Measurements from ENCODE around the gene PGLYRP2. TPM values are rescaled to one million over a fixed set of nuclear protein-coding genes. Genes with fewer than 3 reads are reported as not detected.
A peak's percentile ranks its signal among the peaks of the same experiment; 100 is the strongest.
"Not testable (repeated sequence)": the region's sequence is repeated elsewhere in the genome, so short reads cannot be mapped to it uniquely, and the experiment has no call there.

PGLYRP2 gene
- total RNA-seq, 1 experiment from 2014 or later, result 0.17 TPM

DNA sequence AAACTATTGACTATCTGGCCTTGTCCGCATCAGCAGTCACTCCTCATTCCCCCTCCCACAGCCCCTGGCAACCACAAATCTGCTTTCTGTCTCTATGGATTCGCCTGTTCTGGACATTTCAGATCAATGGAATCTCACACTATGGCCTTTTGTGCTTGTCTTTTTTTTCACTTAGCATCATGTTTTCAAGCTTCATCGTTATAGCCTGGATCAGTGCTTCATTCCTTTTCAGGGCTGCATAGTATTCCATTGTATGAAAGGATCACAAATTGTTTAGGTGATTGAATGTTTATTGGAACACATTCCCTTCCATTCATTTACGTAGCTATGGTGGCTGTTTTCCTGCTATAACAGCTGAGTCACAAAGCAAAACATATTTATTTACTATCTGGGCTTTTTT lies 7.7 kb upstream of the PGLYRP2 start:
- no peak for DNase-seq (ENCODE audit: low read depth)

GRCh38 chr19:15485768-15486167 lies 6.5 kb upstream of the PGLYRP2 start:
- not testable (repeated sequence) for DNase-seq (ENCODE audit: low read depth)

- DNase-seq (ENCODE audit: low read depth), result not testable (repeated sequence)
Measured at GRCh38 chr19:15480996-15481395, 1.7 kb upstream of the PGLYRP2 start.

- DNase-seq (ENCODE audit: low read depth), result no peak
Measured at GRCh38 chr19:15476325-15476724, 3.0 kb downstream of the PGLYRP2 start.

DNA sequence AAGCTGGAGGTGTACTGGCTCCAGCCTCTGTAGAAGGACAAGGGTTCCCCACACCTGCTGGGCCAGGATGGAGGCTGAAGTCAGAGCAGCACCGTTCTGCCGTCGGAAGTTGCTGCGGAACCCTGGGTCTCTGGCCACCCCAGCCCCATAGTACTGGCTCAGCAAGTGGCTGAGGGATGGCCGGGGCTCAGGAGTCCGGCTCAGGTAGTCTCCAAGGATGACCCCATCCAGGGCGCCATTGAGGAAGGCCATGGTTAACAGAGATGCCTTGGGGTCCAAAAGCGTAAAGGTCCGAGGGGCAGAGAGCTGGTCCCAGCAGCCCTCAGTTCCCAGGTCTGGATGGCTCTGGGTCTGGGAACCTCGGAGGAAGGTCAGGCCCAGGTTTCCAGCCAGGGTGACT lies 3.7 kb downstream of the PGLYRP2 start:
- no peak for DNase-seq (ENCODE audit: low read depth)

DNA sequence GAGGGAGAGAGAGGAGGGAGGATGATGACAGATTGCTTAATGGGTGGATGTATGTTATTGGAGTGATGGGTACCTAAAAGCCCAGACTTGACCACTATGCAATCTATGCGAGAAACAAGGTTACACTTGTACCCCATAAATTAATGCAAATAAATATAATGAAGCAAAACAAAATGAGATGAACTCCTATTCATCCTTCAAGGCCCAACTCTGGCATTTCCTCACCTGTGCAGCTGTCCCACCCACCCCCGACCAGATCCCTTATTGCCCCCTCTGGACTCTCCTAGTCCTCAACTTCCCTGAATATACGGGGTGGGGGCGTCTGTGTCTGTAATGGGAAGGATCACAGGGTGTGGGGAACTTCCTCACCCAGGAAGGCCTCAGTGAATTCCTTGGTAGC lies 4.1 kb downstream of the PGLYRP2 start:
- no peak for DNase-seq (ENCODE audit: low read depth)

DNA sequence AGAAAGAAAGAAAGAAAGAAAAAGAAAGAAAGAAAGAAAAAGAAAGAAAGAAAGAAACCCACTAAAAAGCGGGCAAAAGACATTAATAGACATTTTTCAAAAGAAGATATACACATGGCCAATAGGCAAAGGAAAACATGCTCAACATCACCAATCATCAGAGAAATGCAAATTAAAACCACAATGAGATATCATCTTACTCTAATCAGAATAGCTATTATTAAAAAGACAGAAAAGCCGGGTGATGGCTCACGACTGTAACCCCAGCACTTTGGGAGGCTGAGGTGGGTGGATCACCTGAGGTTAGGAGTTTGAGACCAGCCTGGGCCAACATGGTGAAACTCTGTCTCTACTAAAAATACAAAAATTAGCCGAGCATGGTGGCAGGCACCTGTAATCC lies 5.5 kb downstream of the PGLYRP2 start:
- DNase-seq (ENCODE audit: low read depth), result not testable (repeated sequence)

- DNase-seq (ENCODE audit: low read depth), result no peak
Measured at GRCh38 chr19:15471639-15472101, 7.6 kb downstream of the PGLYRP2 start.

DNA sequence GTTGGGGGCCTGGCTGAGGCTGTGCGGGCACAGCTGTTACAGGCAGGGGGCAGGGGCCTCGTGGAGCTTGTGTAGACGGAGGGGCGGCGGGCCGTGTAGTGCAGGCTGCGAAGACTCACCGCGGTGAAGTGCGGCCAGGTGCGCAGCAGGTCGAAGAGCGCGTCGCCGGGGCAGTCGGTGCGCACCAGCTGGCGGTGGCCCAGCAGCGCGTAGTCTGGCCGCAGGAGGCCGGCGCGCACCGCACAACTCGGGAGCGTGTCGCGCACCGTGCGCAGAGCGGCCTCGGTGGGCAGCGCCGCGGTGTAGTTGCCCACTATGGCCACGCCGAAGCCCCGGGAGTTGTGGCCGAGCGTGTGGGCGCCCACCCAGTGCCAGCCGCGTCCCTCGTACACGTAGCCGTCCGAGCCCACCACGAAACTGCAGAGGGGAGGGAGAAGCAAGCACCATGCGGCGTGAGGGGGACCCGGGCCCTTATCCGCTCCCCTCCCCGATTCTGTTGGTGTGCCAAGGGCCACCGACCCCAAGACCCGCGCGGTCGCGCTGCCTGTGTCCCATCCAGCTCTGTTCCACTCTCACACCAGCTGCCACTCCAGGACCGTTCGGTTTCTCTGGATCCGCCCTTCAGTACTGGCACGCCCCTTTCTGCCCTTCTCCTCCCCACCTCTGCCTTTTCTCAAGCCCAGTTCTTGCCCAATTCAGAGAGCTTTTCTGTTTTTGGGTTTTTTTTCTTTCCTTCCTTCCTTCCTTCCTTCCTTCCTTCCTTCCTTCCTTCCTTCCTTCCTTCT lies 9.6 kb downstream of the PGLYRP2 start:
- no peak for DNase-seq (ENCODE audit: low read depth)

GRCh38 chr19:15468675-15469512 lies 10.4 kb downstream of the PGLYRP2 start:
- DNase-seq (ENCODE audit: low read depth), result no peak

DNA sequence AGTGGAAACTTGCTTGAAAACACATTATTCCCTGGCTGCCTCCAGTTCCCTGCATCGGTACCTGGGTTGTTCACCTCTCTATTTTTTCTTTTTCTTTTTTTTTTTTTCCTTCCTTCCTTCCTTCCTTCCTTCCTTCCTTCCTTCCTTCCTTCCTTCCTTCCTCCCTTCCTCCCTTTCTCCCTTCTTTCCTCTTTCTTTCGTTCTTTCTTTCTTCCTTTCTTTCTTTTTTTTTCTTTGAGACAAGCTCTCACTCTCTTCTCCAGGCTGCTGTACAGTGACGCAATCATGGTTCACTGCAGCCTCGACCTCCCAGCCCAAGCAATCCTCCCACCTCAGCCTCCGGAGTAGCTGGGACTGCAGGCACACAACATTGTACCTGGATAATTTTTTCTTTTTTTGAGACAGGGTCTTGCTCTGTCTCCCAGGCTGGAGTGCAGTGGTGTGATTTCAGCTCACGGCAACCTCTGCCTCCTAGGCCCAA lies 11.5 kb downstream of the PGLYRP2 start:
- no peak for DNase-seq (ENCODE audit: low read depth)

DNA sequence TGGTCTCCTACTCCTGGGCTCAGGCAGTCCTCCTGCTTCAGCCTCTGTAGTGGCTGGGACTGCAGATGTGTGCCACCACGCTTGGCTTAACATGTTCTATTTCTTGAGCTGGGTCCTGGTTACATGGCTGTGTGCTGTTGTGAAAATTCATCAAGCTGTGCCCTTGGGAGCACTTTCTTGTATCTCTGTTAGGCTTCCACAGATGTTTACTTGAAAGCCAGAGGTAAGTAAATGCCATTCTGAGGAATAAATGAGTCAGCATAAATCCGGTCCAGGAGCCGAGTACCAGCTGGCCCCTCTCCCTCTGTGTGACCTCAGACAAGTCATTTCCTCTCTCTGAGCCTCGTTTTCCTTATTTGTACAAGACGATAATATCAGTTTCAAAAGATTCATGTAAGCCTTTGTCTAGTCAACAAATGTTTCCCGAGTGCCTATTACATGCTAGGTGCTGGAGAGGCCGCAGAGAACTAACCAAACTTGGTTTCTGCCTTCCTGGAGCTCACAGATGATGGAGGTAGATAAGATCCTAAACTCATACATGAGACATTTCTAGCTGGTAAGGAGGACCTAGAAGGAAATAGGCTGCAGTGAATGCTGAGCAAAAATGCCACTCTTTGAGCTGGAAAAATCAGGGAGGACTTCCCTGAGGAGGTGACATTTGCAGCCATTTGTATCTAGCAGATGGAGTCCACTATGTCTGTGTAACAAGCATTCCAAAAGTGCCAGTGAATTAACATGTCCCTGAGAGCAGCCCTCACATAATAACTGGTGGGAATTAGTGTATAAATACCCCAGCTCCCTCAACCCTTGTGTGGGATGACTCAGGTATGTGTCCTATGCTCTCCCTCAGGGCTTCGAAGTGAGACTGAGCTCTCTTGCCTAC lies 12.2 kb downstream of the PGLYRP2 start:
- peak; percentile 72 for DNase-seq (ENCODE audit: low read depth)

- no peak for DNase-seq (ENCODE audit: low read depth)
Measured at GRCh38 chr19:15464394-15465385, 14.6 kb downstream of the PGLYRP2 start, which contains the start of gene RASAL3. Gene RASAL3 (minus strand): TSS chr19:15464544. CDS start chr19:15464358, 186 bp downstream.

DNA sequence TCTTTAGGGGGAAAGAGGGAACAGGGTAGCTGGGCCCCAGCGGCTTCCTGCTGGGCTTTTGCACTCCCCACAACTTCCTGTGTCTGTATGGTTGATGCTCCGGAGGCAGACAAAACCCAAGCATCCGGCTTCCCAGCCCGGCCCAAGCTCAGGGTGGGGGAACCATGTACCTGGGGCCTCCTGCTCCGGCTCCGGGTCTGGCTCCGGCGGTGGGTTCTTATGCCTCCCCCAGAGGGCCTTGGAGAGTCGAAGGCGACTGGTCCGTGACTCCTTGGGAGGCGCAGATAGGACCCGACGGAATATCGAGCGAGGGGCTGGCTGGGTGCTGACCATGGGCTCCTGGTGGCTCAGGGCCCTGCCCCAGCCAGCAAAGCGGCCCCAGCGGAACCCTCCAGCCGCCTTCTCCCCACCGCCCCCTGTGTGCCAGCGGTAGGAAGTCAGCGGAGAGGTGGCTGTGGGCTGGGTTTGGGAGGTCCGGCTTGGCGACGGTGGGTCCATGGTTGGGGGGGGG lies 15.4 kb downstream of the PGLYRP2 start:
- no peak for DNase-seq (ENCODE audit: low read depth)

DNA sequence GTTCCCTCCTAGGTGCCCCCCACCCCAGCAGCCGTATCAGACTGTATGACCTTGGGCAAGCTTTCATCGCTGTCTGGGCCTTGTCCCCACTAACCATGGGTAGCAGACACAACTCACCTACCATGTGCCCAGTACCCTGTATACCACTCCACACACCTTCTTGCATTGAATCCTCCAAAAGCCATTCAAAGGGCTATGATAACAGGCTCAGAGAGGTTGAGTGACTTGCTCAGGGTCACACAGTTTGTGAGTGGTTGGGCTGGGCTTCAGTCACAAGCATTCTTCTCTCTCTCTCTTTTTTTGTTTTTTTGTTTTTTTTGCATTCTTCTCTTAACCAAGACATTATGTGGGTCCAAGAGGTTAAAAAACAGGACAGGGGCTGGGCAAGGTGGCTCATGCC lies 17.6 kb downstream of the PGLYRP2 start:
- no peak for DNase-seq (ENCODE audit: low read depth)

GRCh38 chr19:15457701-15458484 lies 21.4 kb downstream of the PGLYRP2 start:
- DNase-seq (ENCODE audit: low read depth), result no peak

DNA sequence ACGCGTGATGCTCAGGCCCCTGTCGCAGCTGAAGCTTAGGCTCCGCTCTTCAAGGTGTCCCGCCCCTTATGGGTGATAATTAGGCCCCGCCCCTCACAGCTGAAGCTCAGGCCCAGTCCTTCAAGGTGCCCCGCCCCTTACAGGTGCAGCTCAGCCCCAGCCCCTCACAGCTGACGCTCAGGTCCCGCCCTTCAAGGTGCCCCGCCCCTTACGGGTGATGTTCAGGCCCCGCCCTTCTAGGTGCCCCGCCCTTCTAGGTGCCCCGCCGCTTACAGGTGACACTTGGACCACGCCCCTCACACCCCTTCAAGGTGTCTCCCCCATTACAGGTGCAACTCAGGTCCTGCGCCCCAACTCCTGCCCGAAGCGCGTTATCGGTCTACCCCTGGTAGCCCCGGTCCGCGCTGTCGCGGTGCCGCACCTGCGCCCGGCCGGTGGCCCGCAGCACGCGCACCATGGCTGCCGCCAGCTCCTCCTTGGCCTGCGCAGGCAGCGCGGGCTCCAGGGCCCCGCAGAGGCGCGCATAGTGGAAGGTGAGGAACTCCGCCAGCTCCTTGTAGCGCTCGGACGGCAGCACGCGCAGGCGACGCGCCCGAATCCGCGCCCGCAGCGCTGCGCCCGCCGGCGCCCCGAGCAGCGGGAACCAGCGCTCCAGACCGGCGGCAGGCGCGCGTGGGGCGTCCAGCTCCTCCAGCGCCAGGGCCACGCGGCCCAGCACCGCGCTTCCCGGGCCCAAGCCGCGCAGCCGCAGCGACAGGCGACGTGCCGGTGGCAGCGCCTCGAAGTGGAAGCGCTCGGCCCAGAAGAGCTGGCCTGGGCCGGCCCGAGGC lies 22.2 kb downstream of the PGLYRP2 start:
- DNase-seq (ENCODE audit: low read depth), result no peak

GRCh38 chr19:15456441-15456840 lies 22.9 kb downstream of the PGLYRP2 start:
- no peak for DNase-seq (ENCODE audit: low read depth)

Measured in M059J (cell line).